Astrocyte (in vitro differentiated cells and primary cell): ENCODE results near the gene EVC2. TPM values are rescaled to one million over a fixed set of nuclear protein-coding genes. Genes with fewer than 3 reads are reported as not detected.

Source experiments
- DNase-seq: peaks from one replicate; pipeline ENCODE4 v3.0.0-alpha.2; 2010; ENCODE audit warnings: low read depth
- FAIRE-seq: peaks from 2 replicates; lab custom pipeline; 2011; peaks lifted over from hg19 to GRCh38; lab: Jason Lieb, UNC
- H2AFZ ChIP-seq: 2 replicates; pipeline ENCODE4 v1.6.0; 2012; ENCODE audit warnings: low read depth, low read length, inconsistent platforms
- H3K27ac ChIP-seq: 2 replicates; pipeline ENCODE4 v1.5.1; 2011; ENCODE audit warnings: low read depth, low read length, inconsistent platforms
- H3K27me3 ChIP-seq: 2 replicates; pipeline ENCODE4 v1.6.0; 2011; ENCODE audit warnings: low read length, inconsistent platforms; ENCODE audit not compliant: insufficient read depth
- H3K36me3 ChIP-seq: 2 replicates; pipeline ENCODE4 v1.5.1; 2011; ENCODE audit warnings: low read length, inconsistent platforms; ENCODE audit not compliant: insufficient read depth
- H3K4me1 ChIP-seq: 2 replicates; pipeline ENCODE4 v1.5.1; 2011; ENCODE audit warnings: low read length, inconsistent platforms; ENCODE audit not compliant: insufficient read depth
- H3K4me2 ChIP-seq: 2 replicates; pipeline ENCODE4 v1.6.0; 2012; ENCODE audit warnings: low read length, inconsistent platforms
- H3K4me3 ChIP-seq: 2 replicates; pipeline ENCODE4 v1.5.1; 2011; ENCODE audit warnings: low read depth, mild to moderate bottlenecking, low read length, inconsistent platforms; ENCODE audit not compliant: insufficient read depth
- H3K79me2 ChIP-seq: 2 replicates; pipeline ENCODE4 v1.6.0; 2012; ENCODE audit warnings: mild to moderate bottlenecking, low read length, inconsistent platforms; ENCODE audit not compliant: insufficient read depth
- H3K9ac ChIP-seq: 2 replicates; pipeline ENCODE4 v1.6.0; 2012; ENCODE audit warnings: mild to moderate bottlenecking, low read length, inconsistent platforms
- H3K9me3 ChIP-seq: 2 replicates; pipeline ENCODE4 v1.5.1; 2012; ENCODE audit warnings: low read depth, mild to moderate bottlenecking, low read length, inconsistent platforms; ENCODE audit not compliant: insufficient read depth
- H4K20me1 ChIP-seq: 2 replicates; pipeline ENCODE4 v1.6.0; 2012; ENCODE audit warnings: low read length, inconsistent platforms; ENCODE audit not compliant: insufficient read depth
- H3K27ac Mint-ChIP-seq: one replicate; pipeline ENCODE4 v1.8.0; 2021; ENCODE audit warnings: mild to moderate bottlenecking, mixed read lengths; ENCODE audit not compliant: unreplicated experiment
- H3K27me3 Mint-ChIP-seq: one replicate; pipeline ENCODE4 v1.8.0; 2021; ENCODE audit warnings: low read depth, mixed read lengths; ENCODE audit not compliant: unreplicated experiment
- H3K36me3 Mint-ChIP-seq: one replicate; pipeline ENCODE4 v1.8.0; 2021; ENCODE audit warnings: low read depth, mixed read lengths; ENCODE audit not compliant: unreplicated experiment
- H3K4me1 Mint-ChIP-seq: one replicate; pipeline ENCODE4 v1.8.0; 2021; ENCODE audit warnings: low read depth, mixed read lengths; ENCODE audit not compliant: unreplicated experiment
- H3K4me3 Mint-ChIP-seq: one replicate; pipeline ENCODE4 v1.8.0; 2021; ENCODE audit warnings: mild to moderate bottlenecking, moderate library complexity, mixed read lengths; ENCODE audit not compliant: unreplicated experiment
- H3K9me3 Mint-ChIP-seq: one replicate; pipeline ENCODE4 v1.8.0; 2021; ENCODE audit warnings: mild to moderate bottlenecking, mixed read lengths; ENCODE audit not compliant: unreplicated experiment
- EZH2 ChIP-seq: IDR thresholded peaks from 2 replicates; pipeline ENCODE4 v1.6.1; 2012; ENCODE audit warnings: mild to moderate bottlenecking, low read length, inconsistent platforms; ENCODE audit not compliant: insufficient read depth
- total RNA-seq: library from RNA; stranded (reverse); gene quantifications from 2 replicates; pipeline ENCODE4 v1.2.1, GENCODE V29; 2021
- TF ChIP-seq, protein P1 (sequence below): IDR thresholded peaks from 2 replicates; pipeline ENCODE4 v1.5.1; 2011; ENCODE audit warnings: low read depth, mild to moderate bottlenecking, inconsistent platforms, low read length, moderate library complexity; ENCODE audit not compliant: insufficient read depth

EVC2 gene
- total RNA-seq, 1 donor from 2014 or later, result 3.3 TPM

DNA sequence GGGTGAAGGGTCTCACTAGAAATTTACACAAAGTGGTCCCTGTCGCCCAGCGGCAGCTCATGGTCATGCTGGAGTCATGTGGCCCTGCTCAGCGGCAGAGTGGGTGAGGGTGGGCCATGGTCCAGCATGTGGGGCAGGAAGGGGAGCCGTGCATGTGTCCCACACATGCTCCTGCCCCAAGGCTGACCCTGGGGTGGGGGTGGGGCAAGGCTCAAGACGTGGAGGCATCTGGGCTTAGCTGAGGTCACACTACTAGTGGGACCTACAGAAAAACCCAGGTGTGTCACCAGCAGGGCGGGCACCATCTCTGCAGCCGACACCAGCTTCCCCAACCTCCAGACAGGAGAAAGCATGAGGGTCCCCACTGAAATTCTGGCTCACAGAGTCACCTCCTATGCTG lies 45.0 kb upstream of the EVC2 start:
- Histone ChIP-seq H4K20me1 (no peaks in the 10 kb centered on the region), H2AFZ (no peak overlapping the region), H3K9ac (peak overlapping the region; percentile 73), H3K79me2 (peaks cover 6% of the 10 kb centered on the region), H3K27ac (peak overlapping the region; percentile 85), H3K4me3 (no peak overlapping the region), H3K4me2 (peak overlapping the region; percentile 59), H3K27me3 (no peaks in the 10 kb centered on the region), H3K4me1 (peaks cover 69% of the 10 kb centered on the region), H3K9me3 (no peaks in the 10 kb centered on the region), H3K36me3 (peaks cover 32% of the 10 kb centered on the region)
- H3K36me3 Mint-ChIP-seq, result peaks cover 35% of the 10 kb centered on the region
- no peaks in the 10 kb centered on the region for H3K9me3 Mint-ChIP-seq
- no peak for DNase-seq
- H3K27ac Mint-ChIP-seq, result no peak overlapping the region
- peaks cover 49% of the 10 kb centered on the region for H3K4me1 Mint-ChIP-seq
- FAIRE-seq, result no peak
- no peaks in the 10 kb centered on the region for H3K27me3 Mint-ChIP-seq
- TF ChIP-seq, protein P1, sequence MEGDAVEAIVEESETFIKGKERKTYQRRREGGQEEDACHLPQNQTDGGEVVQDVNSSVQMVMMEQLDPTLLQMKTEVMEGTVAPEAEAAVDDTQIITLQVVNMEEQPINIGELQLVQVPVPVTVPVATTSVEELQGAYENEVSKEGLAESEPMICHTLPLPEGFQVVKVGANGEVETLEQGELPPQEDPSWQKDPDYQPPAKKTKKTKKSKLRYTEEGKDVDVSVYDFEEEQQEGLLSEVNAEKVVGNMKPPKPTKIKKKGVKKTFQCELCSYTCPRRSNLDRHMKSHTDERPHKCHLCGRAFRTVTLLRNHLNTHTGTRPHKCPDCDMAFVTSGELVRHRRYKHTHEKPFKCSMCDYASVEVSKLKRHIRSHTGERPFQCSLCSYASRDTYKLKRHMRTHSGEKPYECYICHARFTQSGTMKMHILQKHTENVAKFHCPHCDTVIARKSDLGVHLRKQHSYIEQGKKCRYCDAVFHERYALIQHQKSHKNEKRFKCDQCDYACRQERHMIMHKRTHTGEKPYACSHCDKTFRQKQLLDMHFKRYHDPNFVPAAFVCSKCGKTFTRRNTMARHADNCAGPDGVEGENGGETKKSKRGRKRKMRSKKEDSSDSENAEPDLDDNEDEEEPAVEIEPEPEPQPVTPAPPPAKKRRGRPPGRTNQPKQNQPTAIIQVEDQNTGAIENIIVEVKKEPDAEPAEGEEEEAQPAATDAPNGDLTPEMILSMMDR, result no peak
- TF ChIP-seq EZH2, result no peak
- H3K4me3 Mint-ChIP-seq, result no peak overlapping the region

DNA sequence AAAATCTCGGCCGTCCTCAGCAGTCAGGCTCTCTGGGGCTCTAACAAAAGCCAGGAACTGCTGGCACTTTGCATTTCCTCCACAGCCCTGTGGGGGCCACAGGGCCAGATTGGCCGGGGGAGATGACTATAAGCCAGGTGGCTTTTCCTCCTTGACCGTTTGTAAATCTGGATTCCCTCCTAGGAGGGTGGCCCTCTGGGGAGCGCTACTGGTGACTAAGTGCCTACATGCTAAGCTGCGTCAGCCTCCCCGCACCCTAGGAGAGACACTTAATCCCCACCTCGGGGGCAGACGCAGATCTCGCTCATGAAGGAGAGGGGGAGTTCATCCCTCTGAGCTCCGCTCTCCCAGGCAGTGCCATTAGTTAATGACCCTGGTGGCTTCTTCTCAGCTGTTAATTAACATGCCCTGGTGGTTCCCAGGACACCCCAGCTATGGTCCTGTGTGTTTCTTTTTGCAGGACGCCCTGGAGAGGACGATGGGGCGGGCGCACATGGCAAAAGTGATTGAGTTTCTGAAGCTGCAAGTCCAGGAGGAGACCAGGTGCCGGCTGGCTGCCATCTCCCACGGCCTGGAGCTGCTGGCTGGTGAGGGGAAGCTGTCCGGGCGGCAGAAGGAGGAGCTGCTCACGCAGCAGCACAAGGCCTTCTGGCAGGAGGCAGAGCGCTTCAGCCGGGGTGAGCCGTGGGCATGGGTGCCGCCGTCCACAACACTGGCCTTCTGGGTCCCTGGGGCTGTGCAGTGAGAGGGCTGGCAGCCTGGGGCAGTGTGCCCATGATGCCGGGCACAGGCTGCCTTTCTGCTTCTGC lies 44.2 kb upstream of the EVC2 start:
- H3K36me3 Mint-ChIP-seq, result peaks cover 35% of the 10 kb centered on the region
- peaks cover 6% of the 10 kb centered on the region for H3K79me2 ChIP-seq
- DNase-seq (peak; percentile 63), FAIRE-seq (no peak)
- no peaks in the 10 kb centered on the region for H4K20me1 ChIP-seq
- H3K9ac ChIP-seq, result peak overlapping the region; percentile 73
- H3K4me3 Mint-ChIP-seq, result no peak overlapping the region
- H3K9me3 Mint-ChIP-seq, result no peaks in the 10 kb centered on the region
- H3K27ac Mint-ChIP-seq, result no peak overlapping the region
- no peaks in the 10 kb centered on the region for H3K27me3 ChIP-seq
- no peaks in the 10 kb centered on the region for H3K27me3 Mint-ChIP-seq
- H3K4me2 ChIP-seq, result peak overlapping the region; percentile 59
- no peak overlapping the region for H2AFZ ChIP-seq
- no peak overlapping the region for H3K4me3 ChIP-seq
- peaks cover 51% of the 10 kb centered on the region for H3K4me1 Mint-ChIP-seq
- H3K27ac ChIP-seq, result peak overlapping the region; percentile 85
- no peaks in the 10 kb centered on the region for H3K9me3 ChIP-seq
- peaks cover 29% of the 10 kb centered on the region for H3K36me3 ChIP-seq
- no peak for TF ChIP-seq EZH2
- TF ChIP-seq, protein P1, result peak; percentile 4
- H3K4me1 ChIP-seq, result peaks cover 67% of the 10 kb centered on the region
